B cell (primary cell): ENCODE data around the gene GUCA2A.

Experiments
- CTCF ChIP-seq: fragments of 200-600 bp; IDR thresholded peaks from one replicate; pipeline ENCODE4 v1.8.0; 2022; ENCODE audit warnings: antibody characterized with exemption, mild to moderate bottlenecking
- EZH2 ChIP-seq: IDR thresholded peaks from 2 replicates; pipeline ENCODE4 v1.6.1; 2012; ENCODE audit warnings: borderline replicate concordance, low read depth, mild to moderate bottlenecking, moderate library complexity, low read length; ENCODE audit not compliant: insufficient read depth, poor library complexity, severe bottlenecking

GRCh38 chr1:42130061-42130660, 34.4 kb downstream of the GUCA2A start:
- no peak for TF ChIP-seq CTCF
- no peak for TF ChIP-seq EZH2
